ENCODE data around the gene ZBTB24. TPM values are rescaled to one million over a fixed set of nuclear protein-coding genes. Genes with fewer than 3 reads are reported as not detected.

The ZBTB24 gene
- total and polyA plus RNA-seq, 8 donors, result 1.4 to 9.3 (median 2.9) TPM

DNA sequence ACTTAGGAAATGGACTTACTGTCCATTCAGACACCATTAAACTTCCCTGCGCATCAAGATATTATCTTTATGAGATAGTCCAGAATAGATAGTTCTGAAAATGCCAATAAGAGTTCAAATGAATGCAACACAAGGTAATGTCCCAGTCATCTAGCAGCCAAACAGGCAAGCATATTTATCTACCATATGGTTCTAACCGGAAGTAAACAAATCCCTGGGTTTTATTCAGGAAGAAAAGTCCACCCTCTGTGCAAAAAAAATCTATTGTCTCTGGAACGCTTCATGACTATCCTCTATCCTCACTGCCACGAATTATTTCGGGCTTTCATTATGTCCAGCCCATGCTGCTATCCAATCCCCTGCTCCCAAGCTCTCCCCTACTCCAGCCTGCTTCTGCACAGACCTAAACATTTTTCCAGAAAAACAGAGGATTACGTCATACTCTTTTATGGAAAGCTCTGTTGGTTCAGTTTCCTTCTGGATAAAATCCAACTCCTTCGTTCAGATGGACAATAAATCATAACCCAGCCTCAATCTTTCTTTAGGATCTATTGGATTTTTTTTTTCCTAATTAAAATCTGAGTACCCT lies 54.0 kb downstream of the ZBTB24 start:
- no peak overlapping the region for H3K4me3 ChIP-seq
- intact Hi-C loops (cut with DNase I; ENCODE audit: low total_unique reads), result no loop called here
- peak in 1 of 2 donors; percentile 79 for DNase-seq
- TF ChIP-seq POLR2A (IDR thresholded peaks at IDR 0.05) (no peak), EP300 (IDR thresholded peaks at IDR 0.05) (no peak), POLR2AphosphoS5 (IDR thresholded peaks at IDR 0.05) (no peak)
- TF ChIP-seq, protein P1, sequence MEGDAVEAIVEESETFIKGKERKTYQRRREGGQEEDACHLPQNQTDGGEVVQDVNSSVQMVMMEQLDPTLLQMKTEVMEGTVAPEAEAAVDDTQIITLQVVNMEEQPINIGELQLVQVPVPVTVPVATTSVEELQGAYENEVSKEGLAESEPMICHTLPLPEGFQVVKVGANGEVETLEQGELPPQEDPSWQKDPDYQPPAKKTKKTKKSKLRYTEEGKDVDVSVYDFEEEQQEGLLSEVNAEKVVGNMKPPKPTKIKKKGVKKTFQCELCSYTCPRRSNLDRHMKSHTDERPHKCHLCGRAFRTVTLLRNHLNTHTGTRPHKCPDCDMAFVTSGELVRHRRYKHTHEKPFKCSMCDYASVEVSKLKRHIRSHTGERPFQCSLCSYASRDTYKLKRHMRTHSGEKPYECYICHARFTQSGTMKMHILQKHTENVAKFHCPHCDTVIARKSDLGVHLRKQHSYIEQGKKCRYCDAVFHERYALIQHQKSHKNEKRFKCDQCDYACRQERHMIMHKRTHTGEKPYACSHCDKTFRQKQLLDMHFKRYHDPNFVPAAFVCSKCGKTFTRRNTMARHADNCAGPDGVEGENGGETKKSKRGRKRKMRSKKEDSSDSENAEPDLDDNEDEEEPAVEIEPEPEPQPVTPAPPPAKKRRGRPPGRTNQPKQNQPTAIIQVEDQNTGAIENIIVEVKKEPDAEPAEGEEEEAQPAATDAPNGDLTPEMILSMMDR (IDR thresholded peaks at IDR 0.05), result no peak
- H3K27ac ChIP-seq, result no peak overlapping the region
- H3K9me3 ChIP-seq, result no peaks in the 10 kb centered on the region
- 38 to 49% (median 48%) methylated on average over 7 of the region's 7 CpGs for WGBS, 5 donors
- no peaks in the 10 kb centered on the region for H3K27me3 ChIP-seq
- H3K4me1 ChIP-seq, result peaks cover 0 to 18% (median 4%) of the 10 kb centered on the region in 4 donors
- H3K36me3 ChIP-seq, result no peaks in the 10 kb centered on the region

DNA sequence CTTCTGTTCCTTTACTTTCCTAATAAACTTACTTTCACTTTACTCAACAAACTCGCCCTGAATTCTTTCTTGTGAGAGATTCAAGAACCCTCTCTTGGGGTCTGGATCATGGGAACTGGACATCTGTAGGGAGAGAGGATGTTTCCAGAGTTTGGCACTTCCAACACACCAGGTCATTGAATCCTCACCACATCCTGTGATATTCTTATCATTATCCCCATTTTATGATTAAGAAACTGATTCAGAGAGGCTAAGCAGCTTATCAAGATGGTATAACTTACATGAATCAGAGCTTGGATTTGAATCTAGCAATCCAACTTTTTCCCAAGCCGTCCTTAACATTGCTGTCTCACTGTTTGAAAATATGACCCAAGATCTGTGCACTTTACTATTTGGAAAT lies 58.1 kb downstream of the ZBTB24 start:
- H3K4me3 ChIP-seq, result no peak overlapping the region
- intact Hi-C loops (cut with DNase I; ENCODE audit: low total_unique reads), result no loop called here
- no peaks in the 10 kb centered on the region for H3K36me3 ChIP-seq
- 80 to 90% (median 88%) methylated on average over 2 of the region's 2 CpGs for WGBS, 5 donors
- no peaks in the 10 kb centered on the region for H3K9me3 ChIP-seq
- TF ChIP-seq POLR2A (IDR thresholded peaks at IDR 0.05), result no peak
- TF ChIP-seq, protein P1 (IDR thresholded peaks at IDR 0.05), result no peak
- no peak for TF ChIP-seq POLR2AphosphoS5 (IDR thresholded peaks at IDR 0.05)
- TF ChIP-seq EP300 (IDR thresholded peaks at IDR 0.05), result no peak
- H3K4me1 ChIP-seq, result peaks cover 0 to 18% (median 4%) of the 10 kb centered on the region in 4 donors
- H3K27ac ChIP-seq, result no peak overlapping the region
- no peak for DNase-seq
- H3K27me3 ChIP-seq, result no peaks in the 10 kb centered on the region

DNA sequence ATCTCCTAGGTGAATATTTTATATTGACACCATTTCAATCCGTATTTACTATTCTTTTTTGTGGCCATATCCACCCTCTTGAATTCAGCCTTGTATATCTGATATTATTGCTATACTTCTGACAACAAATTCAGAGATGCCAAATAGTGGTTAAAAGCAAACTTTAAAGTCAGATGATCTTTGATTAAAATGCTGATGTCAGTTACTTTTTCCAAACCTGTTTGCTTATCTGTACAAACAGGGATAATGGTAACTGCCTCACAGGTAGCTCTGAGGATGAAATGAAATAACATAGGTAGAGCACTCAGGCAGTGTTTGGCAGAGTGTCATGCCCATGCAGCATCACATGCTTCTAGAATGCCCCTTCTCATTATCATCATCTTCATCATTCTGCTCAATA lies 61.8 kb downstream of the ZBTB24 start:
- intact Hi-C loops (cut with DNase I; ENCODE audit: low total_unique reads), result no loop called here
- no peaks in the 10 kb centered on the region for H3K27me3 ChIP-seq
- H3K36me3 ChIP-seq, result no peaks in the 10 kb centered on the region
- H3K27ac ChIP-seq, result no peak overlapping the region
- DNase-seq, result no peak
- WGBS, 5 donors, result 53 to 89% (median 66%) methylated on average over 1 of the region's 1 CpG
- TF ChIP-seq POLR2AphosphoS5 (IDR thresholded peaks at IDR 0.05) (no peak), EP300 (IDR thresholded peaks at IDR 0.05) (no peak), POLR2A (IDR thresholded peaks at IDR 0.05) (no peak)
- TF ChIP-seq, protein P1 (IDR thresholded peaks at IDR 0.05), result no peak
- no peaks in the 10 kb centered on the region for H3K9me3 ChIP-seq
- H3K4me1 ChIP-seq, result peaks cover 0 to 9% (median 0%) of the 10 kb centered on the region in 4 donors
- H3K4me3 ChIP-seq, result no peak overlapping the region

DNA sequence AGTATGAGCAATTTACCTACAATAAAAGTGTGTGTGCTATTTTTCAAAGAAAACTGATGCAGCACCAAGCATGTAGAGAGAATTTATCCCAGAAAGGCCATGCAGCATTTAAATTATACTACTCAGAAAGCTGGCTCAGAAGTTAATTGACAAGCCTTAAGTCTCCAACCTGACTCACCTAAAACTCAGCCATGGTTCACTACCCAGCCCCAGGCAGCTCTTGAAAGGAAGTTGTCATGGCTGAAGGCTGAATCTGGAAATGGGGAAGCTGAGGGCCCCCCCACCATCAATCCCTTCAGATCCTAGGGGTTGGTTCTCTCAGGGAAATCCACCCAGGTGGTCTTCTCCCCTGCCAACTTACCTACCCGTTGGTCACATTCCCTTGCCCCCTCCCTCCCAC lies 62.3 kb downstream of the ZBTB24 start:
- intact Hi-C loops (cut with DNase I; ENCODE audit: low total_unique reads), result no loop called here
- Histone ChIP-seq H3K9me3 (no peaks in the 10 kb centered on the region), H3K27ac (no peak overlapping the region), H3K36me3 (no peaks in the 10 kb centered on the region), H3K4me1 (peaks cover 0 to 9% (median 0%) of the 10 kb centered on the region in 4 donors), H3K4me3 (no peak overlapping the region), H3K27me3 (no peaks in the 10 kb centered on the region)
- TF ChIP-seq POLR2AphosphoS5 (IDR thresholded peaks at IDR 0.05), result no peak
- TF ChIP-seq, protein P1 (IDR thresholded peaks at IDR 0.05), result no peak
- TF ChIP-seq EP300 (IDR thresholded peaks at IDR 0.05), result no peak
- no peak for TF ChIP-seq POLR2A (IDR thresholded peaks at IDR 0.05)
- no peak for DNase-seq
- 32 to 70% (median 44%) methylated on average over 1 of the region's 1 CpG for WGBS, 5 donors
